SK-N-DZ (cell line): ENCODE data around the gene GPC2.

Source experiments
- DNase-seq: peaks from one replicate; pipeline ENCODE4 v3.0.0-alpha.2; 2015; ENCODE audit warnings: low spot score

The GPC2 gene

GRCh38 chr7:100169147-100169850 lies 7.9 kb downstream of the GPC2 start:
- no peak for DNase-seq

DNA sequence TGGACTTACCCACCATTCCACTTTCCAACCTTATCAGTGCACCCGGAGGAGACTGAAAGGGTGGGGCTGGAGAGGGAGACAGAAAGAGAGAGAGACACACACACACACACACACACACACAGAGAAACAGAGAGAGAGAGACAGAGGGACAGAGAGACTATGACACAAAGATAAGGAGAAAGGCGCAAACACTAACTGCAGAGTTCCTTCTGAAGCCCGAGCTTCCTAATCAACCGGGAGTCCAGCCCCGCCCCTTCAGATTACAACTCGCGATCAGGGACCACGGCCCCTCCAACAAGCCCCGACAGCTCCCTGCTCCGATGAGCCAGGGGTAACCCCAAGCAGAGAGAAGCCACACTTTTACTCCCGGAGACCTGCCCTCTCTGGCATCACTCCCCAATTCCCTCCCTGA lies 9.3 kb downstream of the GPC2 start:
- no peak for DNase-seq

DNA sequence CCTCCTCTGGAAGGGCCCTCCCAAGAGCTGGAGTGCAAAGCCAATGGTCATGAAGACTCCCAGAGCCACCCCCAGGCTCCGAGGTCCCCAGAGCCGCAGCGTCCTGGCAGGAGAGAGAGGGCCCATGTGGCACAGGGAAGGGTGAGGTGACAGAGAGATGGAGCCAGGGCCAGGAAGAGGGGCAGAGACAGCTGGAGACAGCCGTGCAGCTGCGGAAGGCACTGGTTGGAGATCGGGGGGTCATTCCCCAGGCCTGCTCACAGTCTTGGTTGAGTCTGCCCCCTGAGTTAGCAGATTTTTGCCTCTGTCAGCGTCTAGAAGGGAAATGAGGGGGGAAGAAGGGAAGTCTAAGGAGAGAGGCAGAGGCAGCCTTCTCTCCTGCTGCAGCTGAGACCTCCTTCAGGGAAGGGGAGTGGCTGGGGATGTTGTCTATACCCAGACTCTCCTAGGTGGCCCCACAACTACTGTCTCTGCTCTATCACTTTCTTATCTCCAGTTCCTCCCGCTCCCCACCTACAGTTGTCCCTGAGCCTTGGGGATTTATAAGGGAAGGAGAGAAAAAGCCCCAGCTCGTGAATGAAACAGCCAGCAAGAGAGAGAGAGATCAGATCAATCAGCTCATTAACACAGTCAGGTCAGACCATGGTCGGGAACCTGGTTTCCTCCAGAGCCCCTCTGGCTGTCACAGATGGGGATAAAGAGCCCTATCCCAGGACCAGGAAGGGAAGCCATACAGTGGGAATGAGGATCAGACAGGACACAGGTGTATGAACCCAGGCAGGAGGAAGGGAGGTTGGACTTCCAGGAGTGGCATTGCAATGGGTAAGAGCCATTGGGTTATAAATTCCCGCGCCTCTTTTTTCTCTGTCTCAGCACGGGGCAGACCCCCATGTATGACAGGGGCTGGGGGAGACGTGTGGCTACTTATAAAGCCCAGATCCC lies 9.9 kb downstream of the GPC2 start:
- no peak for DNase-seq

DNA sequence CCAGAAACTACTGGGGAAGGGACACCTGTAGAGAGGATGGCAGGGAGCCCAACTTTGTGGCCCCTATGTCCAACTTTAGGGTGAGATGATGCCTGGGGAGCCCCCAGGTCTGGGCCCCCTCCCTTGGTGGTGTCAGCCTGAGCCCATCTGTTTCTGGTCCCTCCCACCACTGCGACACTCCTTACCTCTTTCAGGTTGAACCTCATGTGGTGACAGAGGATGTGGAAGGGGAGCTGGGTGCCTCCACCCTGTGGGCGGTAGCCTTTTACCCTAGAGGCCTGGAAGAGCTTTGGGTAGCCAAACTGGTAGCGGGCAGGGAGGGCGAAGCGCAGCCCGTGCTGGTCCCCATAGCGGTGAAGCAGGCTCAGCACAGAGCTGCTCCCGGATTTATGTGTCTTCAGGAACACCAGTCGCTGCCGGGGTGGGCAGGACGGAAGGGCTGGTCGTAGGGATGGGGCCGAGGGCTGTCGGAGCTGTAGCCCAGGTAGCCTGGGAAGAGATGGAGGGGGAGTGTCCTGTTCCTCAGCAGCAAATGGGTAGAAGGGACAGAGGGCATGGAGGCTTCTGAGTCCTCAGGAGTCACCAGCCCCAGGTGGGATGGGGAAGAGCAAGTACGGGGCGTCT lies 10.8 kb downstream of the GPC2 start:
- no peak for DNase-seq

DNA sequence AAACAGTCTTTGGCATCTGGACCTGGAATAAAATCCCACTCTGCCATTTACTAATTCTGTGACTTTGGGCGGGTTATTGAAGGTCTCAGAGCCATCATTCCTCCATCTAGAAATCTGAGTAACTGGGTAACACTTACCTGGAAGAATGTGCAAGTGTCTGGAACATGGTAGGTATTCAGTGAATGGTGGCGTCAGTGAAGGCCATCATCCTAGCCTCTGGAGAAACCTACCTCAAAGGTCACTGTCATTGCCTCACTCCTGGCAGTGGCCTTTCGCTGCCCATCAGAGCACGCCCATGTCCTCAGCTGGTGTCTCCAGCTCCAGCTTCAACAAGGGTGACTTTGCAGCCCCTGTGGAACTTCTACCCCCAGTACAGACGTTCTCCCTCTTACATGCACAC lies 13.3 kb downstream of the GPC2 start:
- DNase-seq, result no peak

GRCh38 chr7:100163006-100163531 lies 14.1 kb downstream of the GPC2 start:
- DNase-seq, result no peak

- no peak for DNase-seq
Observed at GRCh38 chr7:100160067-100160466, 17.1 kb downstream of the GPC2 start.

DNA sequence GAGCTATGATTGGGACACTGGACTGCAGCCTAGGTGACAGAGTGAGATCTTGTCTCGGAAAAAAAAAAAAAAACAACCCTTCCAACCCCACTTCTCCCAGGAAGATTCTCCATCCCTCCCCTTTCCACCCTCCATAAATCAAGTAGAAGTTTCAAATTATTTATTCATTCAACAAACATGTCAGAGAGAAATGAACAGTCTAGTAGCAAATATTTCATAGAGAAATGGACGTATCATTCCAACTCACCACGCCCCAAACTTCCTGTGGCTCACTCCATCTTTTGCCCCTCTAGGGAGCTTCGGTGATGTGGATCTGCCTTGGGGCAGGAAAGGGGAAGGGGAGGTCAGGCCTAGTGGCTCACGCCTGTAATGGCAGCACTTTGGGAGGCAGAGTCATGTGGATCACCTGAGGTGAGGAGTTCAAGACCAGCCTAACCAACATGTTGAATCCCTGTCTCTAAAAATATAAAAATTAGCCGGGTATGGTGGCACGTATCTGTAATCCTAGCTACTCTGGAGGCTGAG lies 18.0 kb downstream of the GPC2 start:
- no peak for DNase-seq

DNA sequence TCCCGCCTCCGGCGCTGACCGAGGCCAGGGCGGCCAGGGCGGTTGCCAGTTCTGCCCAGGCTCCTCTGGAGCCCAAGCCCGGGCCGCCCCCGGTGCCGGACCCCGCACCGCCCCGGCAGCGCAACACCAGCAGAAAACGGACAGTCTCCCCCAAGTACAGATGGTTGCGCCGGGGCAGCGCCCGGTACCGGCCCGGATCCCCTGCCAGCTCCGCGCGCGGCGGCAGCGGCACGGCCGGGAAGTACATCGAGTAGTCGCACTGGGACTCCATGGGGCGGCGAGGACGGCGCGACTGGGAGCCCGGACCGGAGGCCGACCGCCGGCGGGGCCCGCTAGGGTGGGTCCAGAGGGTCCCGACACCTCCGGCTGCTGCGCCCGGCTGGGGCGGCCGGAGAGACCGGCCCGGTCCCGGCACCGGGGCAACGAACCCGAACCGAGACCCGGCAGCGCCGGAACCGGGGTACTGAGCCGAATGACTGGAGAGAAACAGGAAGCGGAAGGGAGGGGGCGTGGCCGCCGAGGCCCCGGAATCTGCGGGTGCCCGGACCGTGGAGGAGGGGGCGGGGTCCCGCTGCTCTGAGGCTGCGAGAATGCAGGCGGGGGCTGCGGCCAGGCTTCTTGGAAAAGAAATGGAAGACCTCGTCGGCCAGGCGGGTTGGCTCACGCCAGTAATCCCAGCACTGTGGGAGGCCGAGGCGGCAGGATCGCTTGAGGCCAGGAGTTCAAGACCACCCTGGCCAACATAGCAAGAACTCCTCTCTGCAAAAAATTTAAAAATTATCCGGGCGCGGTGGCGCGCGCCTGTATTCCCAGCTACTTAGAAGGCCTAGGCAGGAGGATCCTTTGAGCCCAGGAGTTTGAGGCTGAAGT lies 18.7 kb downstream of the GPC2 start, which contains the start of gene TRAPPC14:
Gene TRAPPC14, minus strand, starts transcription at position 495 of the 870 bp plus-strand sequence. Its CDS starts 224 bp downstream, at position 271.
- peak; percentile 87 for DNase-seq

GRCh38 chr7:100157334-100158228 lies 19.6 kb downstream of the GPC2 start:
- DNase-seq, result no peak

- DNase-seq, result no peak
Observed at GRCh38 chr7:100157069-100157333, 20.2 kb downstream of the GPC2 start.

DNA sequence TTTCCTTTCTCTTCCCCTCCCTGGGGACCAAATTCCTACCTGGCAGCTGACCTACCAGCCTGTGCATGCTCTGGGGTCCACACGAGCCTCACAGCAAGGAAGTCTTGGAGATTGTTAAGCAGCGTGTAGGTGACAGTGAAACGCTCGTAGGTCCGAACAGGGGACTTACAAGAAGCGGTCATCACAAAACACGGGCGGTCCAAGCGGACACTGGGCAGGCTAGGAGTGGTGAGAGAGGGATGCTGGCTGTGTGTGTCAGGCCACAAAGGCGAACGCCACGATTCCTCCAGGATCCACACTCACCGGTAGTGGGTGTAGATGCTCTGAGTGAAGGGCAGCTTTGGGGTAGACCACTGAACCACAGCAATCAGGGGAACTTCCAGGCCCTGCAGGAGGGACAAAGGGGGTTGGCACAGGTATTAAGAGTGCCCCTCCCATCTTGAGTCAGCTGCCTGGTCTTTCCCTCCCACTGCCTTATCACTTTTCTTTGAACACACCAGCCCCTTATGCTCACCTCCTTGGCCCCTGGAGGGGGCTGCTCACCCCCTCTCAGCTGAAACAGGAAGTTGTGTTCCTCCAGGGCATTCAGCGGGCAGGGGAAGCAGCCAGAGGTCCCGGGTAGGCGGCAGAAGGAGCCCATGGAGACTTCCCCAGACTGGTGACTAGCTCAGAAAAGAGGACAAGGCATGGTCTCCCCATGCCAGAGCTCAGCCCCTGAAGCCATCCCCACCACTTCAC lies 20.7 kb downstream of the GPC2 start:
- DNase-seq, result no peak

- DNase-seq, result no peak
Observed at GRCh38 chr7:100155553-100156317, 21.4 kb downstream of the GPC2 start.

DNA sequence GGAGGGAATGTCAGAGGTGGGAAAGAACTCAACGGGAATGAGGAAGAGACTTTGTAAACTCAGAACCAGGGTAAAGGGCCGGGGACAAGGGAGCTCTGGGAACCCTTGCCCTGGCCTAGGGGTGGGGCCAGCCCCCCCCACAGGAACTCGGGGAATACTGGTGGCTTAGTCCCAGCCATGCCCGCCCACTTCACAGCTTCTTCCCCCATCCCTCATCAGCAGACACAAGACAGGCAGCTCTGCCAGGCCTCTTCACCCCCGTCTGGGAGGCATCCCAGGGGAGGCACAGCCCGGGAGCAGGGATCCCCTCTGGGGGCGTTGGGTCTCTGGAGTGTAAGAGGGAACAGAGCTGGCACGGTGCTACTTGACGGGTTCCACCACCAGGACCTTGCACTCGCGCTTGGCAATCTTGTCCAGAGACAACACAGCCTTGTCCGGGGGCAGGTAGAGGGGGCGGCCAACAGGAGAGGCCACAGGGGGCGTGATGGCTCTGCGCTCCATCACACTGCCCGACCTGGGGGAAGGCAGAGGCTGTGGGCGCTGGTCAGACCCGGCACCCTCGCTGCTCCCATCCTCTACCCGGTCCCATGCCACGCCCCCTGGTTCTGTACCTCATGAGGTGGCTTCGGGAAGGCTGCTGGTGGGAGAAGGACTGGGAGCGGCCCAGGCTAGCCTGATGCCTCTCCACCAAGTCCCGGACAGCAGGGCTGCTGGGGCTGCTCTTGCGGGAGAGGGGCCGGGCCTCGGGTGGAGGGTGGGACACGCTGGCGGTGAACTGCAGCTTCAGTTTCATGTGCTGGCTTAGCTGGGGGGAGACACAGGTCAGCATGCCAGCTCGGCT lies 22.3 kb downstream of the GPC2 start:
- DNase-seq, result no peak

GRCh38 chr7:100153708-100154535 lies 23.3 kb downstream of the GPC2 start:
- DNase-seq, result no peak

DNA sequence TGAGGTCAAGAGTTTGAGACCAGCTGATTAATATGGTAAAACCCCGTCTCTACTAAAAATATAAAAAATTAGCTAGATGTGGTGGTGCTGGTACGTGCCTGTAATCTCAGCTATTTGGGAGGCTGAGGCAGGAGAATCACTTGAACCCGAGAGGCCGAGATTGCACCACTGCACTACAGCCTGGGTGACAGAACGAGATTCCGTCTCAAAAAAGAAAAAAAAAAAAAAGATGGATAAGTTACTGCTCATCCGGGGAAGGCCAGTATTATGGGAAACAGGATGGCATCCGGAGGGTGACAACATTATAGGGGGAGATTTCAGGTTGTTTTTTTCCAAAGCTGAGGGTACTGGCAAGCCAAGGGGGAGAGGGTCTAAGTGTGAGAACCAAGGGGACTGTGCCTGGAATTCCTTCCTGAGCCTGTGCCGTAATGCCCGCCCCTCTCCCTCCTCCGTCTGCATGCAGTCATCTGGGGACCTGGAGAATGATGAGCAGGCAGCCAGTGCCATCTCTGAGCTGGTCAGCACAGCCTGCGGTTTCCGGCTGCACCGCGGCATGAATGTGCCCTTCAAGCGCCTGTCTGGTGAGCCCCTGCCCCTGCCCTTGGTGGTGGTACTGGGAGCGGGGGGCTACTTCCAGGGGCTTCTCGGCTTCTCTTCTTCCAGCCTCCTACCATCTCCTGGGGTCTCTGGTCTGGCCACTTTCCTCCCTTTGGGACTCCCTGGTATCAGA lies 24.1 kb downstream of the GPC2 start:
- DNase-seq, result no peak
